Esophagus muscularis mucosa (tissue), 4 donors: ENCODE data around the gene TAF7L.

Experiments used
- EP300 ChIP-seq: sonication (generic); formaldehyde crosslinking; IDR thresholded peaks from one replicate; pipeline ENCODE4 v1.6.1; 2017; ENCODE audit warnings: antibody characterized with exemption
- POLR2A ChIP-seq: fragments of 450-650 bp; IDR thresholded peaks from one replicate; pipeline ENCODE4 v1.6.1; 2017; ENCODE audit warnings: antibody characterized with exemption, moderate library complexity, mild to moderate bottlenecking, low read depth
- POLR2AphosphoS5 ChIP-seq, 2 donors: sonication (generic); formaldehyde crosslinking; IDR thresholded peaks; one replicate each; pipeline ENCODE4 v1.6.1; 2017; ENCODE audit warnings: antibody characterized with exemption in 2 of 2
- TF ChIP-seq, protein P1 (sequence below), 3 experiments: fragments of 200-600 bp in 2 of 3; fragments of 450-650 bp in 1 of 3; sonication (generic) in 2 of 3; IDR thresholded peaks; one replicate each; pipeline ENCODE4 v1.5.1; 2017 to 2019; ENCODE audit warnings: antibody characterized with exemption in 3 of 3, mild to moderate bottlenecking in 2 of 3, moderate library complexity in 1 of 3

GRCh38 chrX:101276238-101276637 lies 14.9 kb downstream of the TAF7L start:
- TF ChIP-seq POLR2AphosphoS5 (IDR thresholded peaks at IDR 0.05) (no peak), POLR2A (no peak), EP300 (no peak)
- TF ChIP-seq, protein P1, sequence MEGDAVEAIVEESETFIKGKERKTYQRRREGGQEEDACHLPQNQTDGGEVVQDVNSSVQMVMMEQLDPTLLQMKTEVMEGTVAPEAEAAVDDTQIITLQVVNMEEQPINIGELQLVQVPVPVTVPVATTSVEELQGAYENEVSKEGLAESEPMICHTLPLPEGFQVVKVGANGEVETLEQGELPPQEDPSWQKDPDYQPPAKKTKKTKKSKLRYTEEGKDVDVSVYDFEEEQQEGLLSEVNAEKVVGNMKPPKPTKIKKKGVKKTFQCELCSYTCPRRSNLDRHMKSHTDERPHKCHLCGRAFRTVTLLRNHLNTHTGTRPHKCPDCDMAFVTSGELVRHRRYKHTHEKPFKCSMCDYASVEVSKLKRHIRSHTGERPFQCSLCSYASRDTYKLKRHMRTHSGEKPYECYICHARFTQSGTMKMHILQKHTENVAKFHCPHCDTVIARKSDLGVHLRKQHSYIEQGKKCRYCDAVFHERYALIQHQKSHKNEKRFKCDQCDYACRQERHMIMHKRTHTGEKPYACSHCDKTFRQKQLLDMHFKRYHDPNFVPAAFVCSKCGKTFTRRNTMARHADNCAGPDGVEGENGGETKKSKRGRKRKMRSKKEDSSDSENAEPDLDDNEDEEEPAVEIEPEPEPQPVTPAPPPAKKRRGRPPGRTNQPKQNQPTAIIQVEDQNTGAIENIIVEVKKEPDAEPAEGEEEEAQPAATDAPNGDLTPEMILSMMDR (IDR thresholded peaks at IDR 0.05) = no peak
